ENCODE results near the gene NOS1AP. TPM values are rescaled to one million over a fixed set of nuclear protein-coding genes. Genes with fewer than 3 reads are reported as not detected.

The NOS1AP gene
- total and polyA plus RNA-seq, 9 of the 15 experiments (the other 6 are each of a cell fraction or from before 2014, with no cell fraction given) = 0.07 to 1.5 (median 0.22) TPM

DNA sequence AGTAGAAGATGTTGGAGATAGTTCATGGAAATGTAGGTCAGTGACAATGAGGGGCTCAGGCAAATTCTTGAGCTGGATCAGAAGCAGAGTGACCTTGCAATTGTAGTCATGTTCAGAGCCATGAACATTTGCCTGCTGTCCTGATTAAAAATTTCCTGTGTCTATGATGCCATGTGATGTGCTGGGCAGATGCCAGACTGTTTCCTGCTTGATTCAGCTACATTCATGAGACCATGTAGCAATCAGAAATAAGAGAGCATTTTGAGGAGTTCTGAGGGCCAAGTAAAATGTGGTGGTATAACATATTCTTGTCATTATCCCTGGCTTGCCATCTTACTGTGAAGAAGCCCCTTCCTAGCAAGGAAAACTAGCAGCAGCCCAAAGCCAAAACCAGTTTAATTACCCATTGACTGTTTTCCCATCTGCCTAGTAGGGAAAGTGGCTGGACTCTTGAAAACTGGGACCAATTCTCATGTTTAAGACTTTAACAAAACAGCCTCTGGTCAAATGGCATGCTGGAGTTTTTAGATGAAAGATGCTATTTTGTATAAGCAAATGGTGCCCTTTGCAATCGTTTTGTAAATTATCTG, 118.3 kb downstream of the NOS1AP start (continued):
- TF ChIP-seq ZNF431 (CRISPR knock-in tag; IDR thresholded peaks at IDR 0.05) (no peak), SMARCA4 (IDR thresholded peaks at IDR 0.05) (no peak), NR3C1 (CRISPR knock-in tag; IDR thresholded peaks at IDR 0.05) (no peak)
- TF ChIP-seq, protein P1, sequence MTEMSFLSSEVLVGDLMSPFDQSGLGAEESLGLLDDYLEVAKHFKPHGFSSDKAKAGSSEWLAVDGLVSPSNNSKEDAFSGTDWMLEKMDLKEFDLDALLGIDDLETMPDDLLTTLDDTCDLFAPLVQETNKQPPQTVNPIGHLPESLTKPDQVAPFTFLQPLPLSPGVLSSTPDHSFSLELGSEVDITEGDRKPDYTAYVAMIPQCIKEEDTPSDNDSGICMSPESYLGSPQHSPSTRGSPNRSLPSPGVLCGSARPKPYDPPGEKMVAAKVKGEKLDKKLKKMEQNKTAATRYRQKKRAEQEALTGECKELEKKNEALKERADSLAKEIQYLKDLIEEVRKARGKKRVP (CRISPR knock-in tag; IDR thresholded peaks at IDR 0.05) = no peak

DNA sequence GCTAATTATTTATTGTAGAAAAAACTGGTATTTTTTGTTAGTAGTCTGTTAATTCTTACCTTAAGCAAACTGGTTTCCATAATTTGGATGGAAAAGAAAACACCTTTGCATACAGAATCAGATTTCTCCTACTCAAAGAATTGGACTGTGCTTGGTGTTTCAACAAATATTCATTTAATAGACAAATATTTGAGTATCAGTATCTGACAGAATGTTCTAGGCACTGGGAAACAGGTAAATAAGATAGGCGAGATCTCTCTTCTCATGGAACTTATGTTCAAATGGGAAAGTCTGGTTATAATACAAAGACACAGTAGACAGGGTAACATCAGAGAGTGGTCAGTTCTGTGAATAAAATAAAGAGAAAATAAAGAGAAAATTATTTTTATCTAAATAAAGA, 119.9 kb downstream of the NOS1AP start:
- no peak overlapping the region for H2AFZ ChIP-seq (ENCODE audit: low read depth, low read length)
- H3K36me3 ChIP-seq (ENCODE audit: control insufficient read depth, insufficient read depth, low read length) = no peaks in the 10 kb centered on the region
- H3K9me3 ChIP-seq (replicated peaks; ENCODE audit: control insufficient read depth, insufficient read depth, low read depth, low read length) = no peaks in the 10 kb centered on the region
- WGBS (ENCODE audit: insufficient coverage, low coverage, missing lambda C conversion rate) = 0% methylated on average over 1 of the region's 1 CpG
- FAIRE-seq = no peak
- in situ Hi-C loops (cut with MboI) (no loop called here), intact Hi-C loops (cut with micrococcal nuclease) (no loop called here)
- no peak overlapping the region for H3K4me3 ChIP-seq
- H3K4me2 ChIP-seq (ENCODE audit: insufficient read depth, low read length) = no peak overlapping the region
- H3K9me1 ChIP-seq (ENCODE audit: control insufficient read depth, insufficient read depth, low read length) = no peaks in the 10 kb centered on the region
- no peak for DNase-seq (ENCODE audit: extremely low read depth in 1 of 4, low spot score in 3 of 4)
- ATAC-seq = no peak
- no TSS peak for BruUV-seq (replicated peaks)
- no peaks in the 10 kb centered on the region for H3K79me2 ChIP-seq (ENCODE audit: control insufficient read depth, insufficient read depth, low read length)
- peaks cover 0 to 4% of the 10 kb centered on the region in 2 experiments; a peak in 2 of 5 replicates for H3K27me3 ChIP-seq (ENCODE audit: control insufficient read depth in 2 of 2, insufficient read depth in 2 of 2, low read length in 2 of 2)
- ChIA-PET POLR2A (interaction anchor here (0.6 kb wide), 1 partner anchor 44 kb away, joined by 3 read pairs; no protein-coding TSS in a partner anchor), CTCF (ENCODE audit: low intra/inter-chr PET ratio) (no interaction called here)
- H3K4me1 ChIP-seq (replicated peaks in 1 of 2; ENCODE audit: control insufficient read depth in 2 of 2, insufficient read depth in 2 of 2, low read length in 2 of 2) = peaks cover 0 to 3% of the 10 kb centered on the region in 2 experiments; a peak in 2 of 5 replicates
- H4K20me1 ChIP-seq (replicated peaks; ENCODE audit: control insufficient read depth, insufficient read depth, low read length) = no peaks in the 10 kb centered on the region; the same call in 1 of the 2 replicates
- H3K27ac ChIP-seq (ENCODE audit: extremely low read depth, low read depth, low read length) = no peak overlapping the region
- H3K9ac ChIP-seq (ENCODE audit: insufficient read depth in 1 of 2, low read depth in 2 of 2, low read length in 2 of 2) = no peak overlapping the region
- TF ChIP-seq ZNF146 (CRISPR knock-in tag; IDR thresholded peaks at IDR 0.05; ENCODE audit: unreplicated experiment) (no peak), GABPA (tag; conservative IDR thresholded peaks at IDR 0.05; ENCODE audit: low read depth) (no peak)
- TF ChIP-seq, protein P2, sequence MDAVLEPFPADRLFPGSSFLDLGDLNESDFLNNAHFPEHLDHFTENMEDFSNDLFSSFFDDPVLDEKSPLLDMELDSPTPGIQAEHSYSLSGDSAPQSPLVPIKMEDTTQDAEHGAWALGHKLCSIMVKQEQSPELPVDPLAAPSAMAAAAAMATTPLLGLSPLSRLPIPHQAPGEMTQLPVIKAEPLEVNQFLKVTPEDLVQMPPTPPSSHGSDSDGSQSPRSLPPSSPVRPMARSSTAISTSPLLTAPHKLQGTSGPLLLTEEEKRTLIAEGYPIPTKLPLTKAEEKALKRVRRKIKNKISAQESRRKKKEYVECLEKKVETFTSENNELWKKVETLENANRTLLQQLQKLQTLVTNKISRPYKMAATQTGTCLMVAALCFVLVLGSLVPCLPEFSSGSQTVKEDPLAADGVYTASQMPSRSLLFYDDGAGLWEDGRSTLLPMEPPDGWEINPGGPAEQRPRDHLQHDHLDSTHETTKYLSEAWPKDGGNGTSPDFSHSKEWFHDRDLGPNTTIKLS (IDR thresholded peaks at IDR 0.05; ENCODE audit: borderline replicate concordance, low read depth) = no peak
- TF ChIP-seq, protein P3, sequence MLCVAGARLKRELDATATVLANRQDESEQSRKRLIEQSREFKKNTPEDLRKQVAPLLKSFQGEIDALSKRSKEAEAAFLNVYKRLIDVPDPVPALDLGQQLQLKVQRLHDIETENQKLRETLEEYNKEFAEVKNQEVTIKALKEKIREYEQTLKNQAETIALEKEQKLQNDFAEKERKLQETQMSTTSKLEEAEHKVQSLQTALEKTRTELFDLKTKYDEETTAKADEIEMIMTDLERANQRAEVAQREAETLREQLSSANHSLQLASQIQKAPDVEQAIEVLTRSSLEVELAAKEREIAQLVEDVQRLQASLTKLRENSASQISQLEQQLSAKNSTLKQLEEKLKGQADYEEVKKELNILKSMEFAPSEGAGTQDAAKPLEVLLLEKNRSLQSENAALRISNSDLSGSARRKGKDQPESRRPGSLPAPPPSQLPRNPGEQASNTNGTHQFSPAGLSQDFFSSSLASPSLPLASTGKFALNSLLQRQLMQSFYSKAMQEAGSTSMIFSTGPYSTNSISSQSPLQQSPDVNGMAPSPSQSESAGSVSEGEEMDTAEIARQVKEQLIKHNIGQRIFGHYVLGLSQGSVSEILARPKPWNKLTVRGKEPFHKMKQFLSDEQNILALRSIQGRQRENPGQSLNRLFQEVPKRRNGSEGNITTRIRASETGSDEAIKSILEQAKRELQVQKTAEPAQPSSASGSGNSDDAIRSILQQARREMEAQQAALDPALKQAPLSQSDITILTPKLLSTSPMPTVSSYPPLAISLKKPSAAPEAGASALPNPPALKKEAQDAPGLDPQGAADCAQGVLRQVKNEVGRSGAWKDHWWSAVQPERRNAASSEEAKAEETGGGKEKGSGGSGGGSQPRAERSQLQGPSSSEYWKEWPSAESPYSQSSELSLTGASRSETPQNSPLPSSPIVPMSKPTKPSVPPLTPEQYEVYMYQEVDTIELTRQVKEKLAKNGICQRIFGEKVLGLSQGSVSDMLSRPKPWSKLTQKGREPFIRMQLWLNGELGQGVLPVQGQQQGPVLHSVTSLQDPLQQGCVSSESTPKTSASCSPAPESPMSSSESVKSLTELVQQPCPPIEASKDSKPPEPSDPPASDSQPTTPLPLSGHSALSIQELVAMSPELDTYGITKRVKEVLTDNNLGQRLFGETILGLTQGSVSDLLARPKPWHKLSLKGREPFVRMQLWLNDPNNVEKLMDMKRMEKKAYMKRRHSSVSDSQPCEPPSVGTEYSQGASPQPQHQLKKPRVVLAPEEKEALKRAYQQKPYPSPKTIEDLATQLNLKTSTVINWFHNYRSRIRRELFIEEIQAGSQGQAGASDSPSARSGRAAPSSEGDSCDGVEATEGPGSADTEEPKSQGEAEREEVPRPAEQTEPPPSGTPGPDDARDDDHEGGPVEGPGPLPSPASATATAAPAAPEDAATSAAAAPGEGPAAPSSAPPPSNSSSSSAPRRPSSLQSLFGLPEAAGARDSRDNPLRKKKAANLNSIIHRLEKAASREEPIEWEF (CRISPR knock-in tag; IDR thresholded peaks at IDR 0.05) = no peak
- TF ChIP-seq, protein P4, sequence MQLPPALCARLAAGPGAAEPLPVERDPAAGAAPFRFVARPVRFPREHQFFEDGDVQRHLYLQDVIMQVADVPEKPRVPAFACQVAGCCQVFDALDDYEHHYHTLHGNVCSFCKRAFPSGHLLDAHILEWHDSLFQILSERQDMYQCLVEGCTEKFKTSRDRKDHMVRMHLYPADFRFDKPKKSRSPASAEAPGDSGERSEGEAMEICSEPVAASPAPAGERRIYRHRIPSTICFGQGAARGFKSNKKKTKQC (CRISPR knock-in tag; IDR thresholded peaks at IDR 0.05) = no peak
- TF ChIP-seq, protein P5, sequence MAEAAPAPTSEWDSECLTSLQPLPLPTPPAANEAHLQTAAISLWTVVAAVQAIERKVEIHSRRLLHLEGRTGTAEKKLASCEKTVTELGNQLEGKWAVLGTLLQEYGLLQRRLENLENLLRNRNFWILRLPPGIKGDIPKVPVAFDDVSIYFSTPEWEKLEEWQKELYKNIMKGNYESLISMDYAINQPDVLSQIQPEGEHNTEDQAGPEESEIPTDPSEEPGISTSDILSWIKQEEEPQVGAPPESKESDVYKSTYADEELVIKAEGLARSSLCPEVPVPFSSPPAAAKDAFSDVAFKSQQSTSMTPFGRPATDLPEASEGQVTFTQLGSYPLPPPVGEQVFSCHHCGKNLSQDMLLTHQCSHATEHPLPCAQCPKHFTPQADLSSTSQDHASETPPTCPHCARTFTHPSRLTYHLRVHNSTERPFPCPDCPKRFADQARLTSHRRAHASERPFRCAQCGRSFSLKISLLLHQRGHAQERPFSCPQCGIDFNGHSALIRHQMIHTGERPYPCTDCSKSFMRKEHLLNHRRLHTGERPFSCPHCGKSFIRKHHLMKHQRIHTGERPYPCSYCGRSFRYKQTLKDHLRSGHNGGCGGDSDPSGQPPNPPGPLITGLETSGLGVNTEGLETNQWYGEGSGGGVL (CRISPR knock-in tag; IDR thresholded peaks at IDR 0.05) = no peak
